Left renal cortex interstitium (tissue), 4 donors: ENCODE measurements around the gene CD151. TPM values are rescaled to one million over a fixed set of nuclear protein-coding genes. Genes with fewer than 3 reads are reported as not detected.

ENCODE experiments used
- DNase-seq, 4 donors: peaks; one replicate each; pipeline ENCODE4 v3.0.0-alpha.2; 2013; ENCODE audit warnings: low read depth in 4 of 4, low spot score in 2 of 4, missing footprints in 1 of 4
- polyA plus RNA-seq, 4 donors: library from polyadenylated mRNA; unstranded; fragments of 120-200 nt; gene quantifications; one replicate each; pipeline ENCODE4 v1.2.1, GENCODE V29; 2013; ENCODE audit not compliant: insufficient read length in 4 of 4

Gene CD151
- polyA plus RNA-seq, 4 donors: 192 to 238 (median 217) TPM

DNA sequence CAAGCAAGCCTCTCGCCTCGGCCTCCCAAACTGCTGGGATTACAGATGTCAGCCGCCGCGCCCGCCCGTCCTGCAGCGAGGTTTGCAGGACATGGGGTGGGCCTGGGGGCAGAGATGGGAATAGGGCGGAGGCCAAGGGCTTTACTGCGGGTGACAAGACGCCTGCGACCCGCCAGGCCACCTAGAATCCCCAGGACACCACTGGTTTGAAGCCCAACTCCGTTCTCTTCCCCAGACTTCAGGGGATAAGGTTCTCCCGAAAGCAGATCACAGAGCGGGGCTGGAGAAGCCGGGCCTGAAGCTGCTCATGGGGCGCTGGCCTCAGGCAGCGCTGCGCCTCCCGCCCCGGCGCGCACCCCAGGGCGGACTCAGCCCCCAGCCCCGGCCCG lies 9.2 kb downstream of the CD151 start:
- no peak for DNase-seq

DNA sequence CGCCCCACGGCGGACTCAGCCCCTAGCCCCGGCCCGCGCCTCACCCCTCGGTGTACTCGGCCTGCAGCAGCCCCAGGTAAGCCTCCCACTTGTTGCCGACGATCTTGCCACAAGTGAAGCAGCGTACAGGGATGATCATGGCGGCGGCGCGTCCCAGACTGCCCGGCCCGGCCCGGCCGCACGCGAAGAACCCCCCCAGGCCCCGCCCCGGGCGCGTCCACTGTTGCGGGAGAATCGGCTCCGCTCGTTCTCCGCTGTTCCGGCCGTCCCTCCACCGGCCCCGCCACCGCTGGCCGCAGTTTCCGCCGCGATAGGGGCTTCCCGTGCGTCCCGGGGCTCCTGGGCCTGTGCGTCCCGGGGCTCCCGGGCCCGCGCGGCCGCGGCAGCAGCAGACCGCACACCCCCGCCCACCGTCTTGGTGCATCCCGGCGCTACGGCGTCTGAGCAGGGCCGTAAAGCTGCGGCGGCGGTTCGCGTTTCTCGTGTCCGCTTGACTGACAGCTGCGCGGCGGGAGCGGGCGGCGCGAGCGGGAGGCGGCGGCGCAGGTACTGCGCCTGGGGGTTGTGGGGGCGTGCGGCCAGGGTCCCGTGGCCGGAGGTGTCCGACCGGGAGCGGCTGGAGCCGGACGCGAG lies 9.7 kb downstream of the CD151 start, which contains the start of the genes POLR2L and TSPAN4:
Gene POLR2L, minus strand, starts transcription at position 160 of the 633 bp plus-strand sequence. Its CDS starts 21 bp downstream, at position 139.
Gene TSPAN4, plus strand, starts transcription at position 483 of the 633 bp plus-strand sequence. CDS start 7,453 bp downstream, outside the sequence.
- peak in 1 of 4 donors; percentile 69 for DNase-seq

DNA sequence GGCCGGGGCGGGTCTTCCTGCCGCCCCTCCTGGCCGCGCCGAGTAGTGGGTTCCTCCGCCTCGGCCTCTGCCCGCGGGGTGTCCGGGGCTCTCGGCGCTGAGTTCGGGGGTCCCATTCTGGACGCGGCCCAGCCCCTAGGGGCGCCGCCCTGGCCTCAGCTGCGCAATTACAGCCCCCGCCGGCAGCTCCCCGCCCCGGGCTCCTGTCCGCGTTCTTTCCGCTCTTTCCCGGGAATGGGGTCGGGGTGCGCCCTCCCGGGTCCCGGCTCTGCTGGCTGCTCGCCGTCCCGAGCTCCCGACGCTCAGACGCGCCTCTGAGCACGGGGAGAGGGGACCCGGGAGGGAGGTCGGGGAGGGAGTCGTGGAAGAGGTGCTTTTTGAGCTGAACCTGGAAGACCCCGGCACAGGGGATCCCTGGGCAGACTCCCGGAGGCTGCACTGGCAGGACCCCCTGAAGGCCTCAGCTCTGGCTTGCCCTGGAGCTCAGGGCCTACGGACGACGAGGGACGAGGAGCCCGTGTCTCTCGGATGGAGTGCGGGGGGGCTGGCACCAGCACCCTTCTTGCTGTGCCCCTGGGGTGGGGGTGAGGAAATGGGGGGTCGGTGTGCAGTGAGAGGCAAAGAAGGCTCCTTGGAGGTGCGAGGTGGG lies 10.5 kb downstream of the CD151 start:
- no peak for DNase-seq

DNA sequence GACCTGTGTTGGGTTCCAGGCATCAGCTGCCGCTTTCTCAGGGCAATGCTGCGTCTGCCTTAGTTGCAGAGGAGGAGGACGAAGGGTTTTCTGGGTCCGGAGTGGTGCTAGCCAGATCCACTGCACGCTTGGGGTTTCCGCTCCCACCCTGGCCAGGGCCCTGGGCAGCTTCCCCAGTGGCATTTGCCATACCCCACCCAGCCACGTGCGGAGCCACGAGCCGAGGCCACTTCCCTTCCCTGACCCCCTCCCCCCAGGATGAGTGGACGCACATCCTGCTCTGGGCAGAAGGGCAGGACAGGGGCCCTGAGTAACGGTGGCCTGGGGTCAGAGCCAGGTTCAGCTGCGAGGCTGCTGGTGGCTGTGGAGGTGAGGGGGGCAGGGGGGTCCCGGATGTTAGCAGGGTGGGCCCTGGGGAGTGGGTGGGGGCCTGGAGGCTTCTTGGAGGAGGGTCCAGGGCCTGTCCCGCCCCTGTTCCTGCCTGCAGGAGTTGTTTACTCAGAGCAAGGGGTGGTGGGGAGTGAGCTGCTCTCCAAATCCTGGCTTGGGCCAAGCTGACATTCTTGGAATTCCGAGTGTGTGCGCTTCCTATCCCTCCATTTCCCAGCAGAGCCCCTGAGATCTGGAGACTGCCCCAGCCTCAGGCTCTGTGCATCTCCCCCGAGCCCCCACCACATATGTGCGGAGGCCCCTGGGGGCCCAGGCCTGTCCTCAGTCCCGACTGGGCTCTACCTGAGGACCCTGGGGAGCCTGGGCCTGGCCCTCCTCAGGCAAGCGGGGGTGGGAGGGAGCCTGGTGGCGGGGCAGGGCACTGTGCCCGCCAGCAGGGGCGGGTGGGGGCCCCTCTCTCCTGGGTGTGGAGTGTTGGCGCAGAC lies 11.3 kb downstream of the CD151 start:
- peak in 1 of 4 donors; percentile 68 for DNase-seq

DNA sequence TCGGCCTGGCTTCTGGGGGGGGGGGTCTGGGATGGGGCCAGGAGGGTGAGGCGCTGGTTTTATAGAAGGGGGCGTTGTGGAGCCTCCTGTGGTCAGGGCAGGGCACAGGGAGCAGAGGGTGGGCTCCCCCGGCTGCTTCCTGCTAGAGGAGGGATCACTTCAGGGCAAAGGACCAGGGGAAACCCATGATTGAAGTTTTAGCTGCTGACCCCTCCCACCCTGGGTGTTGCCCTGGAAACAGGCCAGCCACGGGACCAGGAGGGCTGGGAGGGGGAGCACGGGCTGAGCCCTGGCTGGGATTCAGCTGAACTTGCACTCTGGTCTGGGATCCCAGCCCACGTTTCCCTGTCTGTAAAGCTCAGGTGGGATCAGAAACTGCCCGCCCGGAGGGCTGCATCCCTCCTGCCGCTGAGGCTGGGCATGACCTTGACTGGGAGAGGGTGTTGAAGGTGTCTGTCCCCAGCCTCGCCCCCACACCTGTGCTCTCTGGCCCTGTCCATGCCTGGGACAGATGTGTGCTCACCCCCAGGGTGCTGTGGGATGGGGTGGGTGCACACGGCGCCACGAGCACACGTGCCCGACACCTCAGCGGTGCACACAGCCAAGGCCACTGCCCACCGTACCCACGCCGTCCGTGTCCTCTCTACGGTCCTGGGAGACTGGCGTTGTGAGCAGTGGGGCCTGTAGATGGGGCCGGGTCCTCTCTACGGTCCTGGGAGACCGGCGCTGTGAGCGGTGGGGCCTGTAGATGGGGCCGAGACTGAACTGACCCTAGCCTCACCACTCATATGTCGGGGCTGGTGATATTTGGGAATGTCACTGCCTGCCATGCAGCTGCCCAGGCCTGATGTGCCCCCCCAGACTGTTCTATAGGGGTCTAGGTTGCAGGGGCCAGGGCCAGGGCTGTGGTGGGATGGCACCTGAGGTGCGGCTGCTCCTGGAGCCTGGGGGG lies 12.2 kb downstream of the CD151 start:
- peak in 2 of 4 donors; percentile 79 to 82 for DNase-seq

DNA sequence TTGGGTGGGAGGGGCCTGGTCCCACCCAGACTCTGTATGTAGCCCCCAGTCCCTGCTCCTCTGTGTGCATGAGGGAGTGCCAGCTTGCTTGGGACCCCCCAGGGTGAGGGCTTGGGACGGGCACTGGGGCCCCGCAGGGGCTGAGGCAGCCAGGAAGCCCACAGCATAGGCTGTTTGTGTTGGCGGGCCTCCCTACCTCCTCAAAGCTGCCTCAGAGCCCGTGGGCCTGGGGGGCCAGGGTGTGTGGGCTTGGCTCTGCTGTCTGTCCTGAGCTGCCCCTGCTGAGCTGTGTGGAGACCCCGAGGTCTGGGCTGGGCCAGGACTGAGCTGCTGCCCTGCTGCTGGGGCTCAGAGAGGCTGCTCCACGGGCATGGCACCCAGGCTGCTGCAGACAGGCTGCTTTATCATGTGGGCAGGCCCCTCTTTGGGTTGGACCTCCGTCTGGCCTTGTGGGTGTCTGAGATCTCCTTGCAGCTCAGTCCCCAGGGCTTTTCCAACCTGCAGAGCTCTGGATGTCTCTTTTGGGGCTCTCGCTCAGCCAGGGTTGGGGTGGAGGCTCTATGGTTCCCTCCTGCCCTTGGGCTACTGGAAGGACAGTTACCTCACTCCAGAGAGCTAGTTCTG lies 13.2 kb downstream of the CD151 start:
- DNase-seq: no peak

DNA sequence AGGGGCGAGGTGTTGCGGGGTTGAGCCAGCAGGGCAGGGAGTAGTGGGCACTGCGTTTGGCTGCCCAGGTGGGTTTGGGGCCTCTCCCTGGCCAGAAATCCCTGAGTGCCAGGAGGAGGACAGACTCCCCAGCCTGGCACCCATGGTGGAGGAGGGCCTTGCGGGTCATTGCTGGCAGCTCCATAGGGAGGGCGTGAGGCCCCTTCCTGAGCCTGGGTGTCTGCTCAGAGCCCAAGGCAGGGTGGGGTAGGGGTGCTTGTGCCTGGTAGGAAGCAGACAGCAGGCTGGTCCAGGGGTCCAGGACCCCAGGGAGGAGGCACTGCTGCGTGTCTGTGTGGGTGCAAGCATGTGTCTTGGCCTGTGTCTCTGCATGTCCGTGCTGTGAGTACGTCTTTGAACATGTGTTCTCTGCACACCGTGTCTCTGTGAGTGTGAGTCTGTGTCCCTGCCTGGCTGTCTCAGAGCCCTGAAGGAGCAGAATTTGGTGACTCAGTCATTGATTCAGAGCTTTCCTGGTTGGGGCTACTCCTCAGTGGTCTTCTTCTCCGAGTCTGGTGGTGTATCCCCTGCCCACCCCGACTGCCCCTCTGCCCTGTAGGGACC lies 13.8 kb downstream of the CD151 start:
- no peak for DNase-seq

DNA sequence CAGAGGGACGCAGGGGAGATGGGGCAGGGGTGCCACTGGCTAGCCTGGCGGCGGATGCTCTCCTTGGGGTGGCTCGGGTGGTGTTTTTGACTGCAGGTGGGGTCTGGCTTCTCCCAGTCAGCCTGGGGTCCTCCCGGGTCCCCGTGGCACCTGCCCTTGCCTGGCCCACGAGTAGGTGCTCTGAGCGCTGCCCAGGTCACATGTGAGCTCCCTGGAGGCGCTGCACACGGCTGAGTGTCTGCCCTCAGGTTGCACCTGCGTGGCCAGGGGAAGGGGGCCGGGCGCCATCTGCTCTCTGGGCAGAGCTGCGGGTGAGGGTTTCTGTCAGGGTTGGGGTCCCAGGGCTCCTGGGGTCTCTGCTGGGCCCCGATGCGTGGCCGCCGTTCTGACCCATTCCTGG lies 15.1 kb downstream of the CD151 start:
- no peak for DNase-seq

DNA sequence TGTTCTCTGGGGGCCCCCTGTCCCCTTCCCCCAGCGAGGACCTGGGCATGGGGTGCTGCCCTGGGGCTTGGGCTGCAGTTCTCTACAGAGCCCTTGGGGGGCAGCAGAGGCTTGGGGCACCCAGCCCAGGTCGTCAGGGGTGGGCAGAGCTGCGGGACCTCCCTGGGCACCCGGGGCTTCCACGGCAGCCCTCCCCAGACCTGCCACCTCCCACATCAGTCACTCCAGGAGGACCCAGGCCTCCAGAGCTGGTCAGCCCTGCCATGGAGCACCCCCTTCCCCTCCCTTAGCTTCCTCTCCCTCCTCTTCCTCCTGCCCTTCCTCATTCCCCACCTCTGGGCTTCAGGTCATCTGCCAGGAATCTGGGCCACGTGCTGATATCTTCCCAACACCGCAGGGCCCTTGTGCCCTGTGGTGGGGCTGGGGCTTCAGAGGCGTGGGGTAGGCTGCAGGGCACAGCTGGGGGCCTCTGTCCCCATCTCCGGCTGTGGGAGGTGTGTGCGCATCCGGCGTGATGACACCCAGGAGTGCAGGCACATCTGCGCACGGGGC lies 15.7 kb downstream of the CD151 start:
- no peak for DNase-seq

DNA sequence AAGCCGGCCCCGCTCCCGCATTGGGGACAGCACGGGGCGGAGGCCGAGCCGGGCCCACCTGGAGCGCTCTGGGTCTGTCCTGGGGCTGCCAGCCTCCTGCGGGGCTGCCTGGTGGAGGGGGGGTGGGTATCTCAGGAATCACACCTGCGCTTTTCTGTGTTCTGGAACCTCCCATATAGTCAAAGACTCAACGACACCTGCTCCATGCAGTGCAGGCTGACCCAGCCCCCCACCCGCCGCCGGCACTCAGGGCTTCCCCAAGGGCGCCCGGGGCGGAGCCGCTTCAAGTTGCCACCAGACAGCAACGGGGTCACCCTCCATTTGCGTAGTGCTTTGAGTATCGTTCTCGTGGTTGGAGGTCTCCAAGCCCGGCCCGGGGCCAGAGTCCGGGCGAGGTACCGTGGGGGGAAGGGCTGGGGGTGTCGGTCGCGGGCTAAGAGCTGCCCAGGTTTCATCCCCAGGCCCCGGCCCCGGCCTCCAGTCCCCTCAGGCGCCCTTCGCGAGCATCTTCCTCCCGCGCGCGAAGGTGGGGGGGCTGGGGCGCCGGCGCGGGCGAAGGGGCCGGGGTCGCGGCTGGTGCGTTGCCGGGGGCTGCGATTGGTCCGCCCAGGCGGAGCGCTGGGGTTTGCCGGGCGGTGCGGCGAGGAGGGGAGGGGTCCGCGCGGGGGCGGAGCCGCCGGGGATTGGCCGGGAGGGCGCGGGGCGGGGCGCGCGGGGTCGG lies 16.5 kb downstream of the CD151 start:
- DNase-seq: no peak

DNA sequence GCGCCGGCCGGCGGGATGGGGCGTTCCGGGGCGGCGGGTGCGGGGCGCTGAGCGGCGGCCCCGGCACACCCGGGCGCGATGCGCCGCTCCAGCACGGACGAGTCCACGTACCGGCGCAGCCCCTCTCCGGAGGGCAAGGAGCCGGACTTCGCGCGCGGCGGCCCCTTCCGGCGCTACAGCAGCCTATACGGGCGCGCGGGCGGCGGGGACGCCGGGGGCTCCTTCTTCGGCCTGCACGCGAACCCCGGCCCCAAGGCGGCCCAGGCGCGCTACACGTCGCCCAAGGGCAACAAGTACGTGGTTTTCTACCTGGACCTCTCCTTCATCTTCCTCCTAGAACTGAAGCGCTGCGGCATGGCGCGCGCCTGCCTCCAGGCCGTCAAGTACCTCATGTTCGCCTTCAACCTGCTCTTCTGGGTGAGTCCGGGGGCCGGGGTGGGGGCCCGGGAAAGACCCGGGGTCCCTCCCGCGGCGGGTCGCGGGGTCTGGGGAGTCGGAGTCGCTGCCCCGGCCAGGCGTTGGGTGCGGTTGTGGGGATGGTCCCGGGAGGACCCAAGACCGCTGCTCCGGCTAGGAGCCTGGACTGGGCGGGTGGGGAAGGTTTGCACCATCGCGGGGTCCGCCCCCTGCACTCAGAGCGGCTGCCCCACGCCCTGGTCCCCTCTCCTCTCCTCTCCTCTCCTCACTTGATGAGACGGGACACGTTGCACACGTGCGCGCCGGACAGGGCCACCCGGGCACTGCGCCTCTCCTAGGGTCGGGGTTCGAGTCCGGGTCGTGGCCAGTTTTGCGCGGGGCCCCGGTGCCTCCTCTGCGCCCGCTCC lies 17.4 kb downstream of the CD151 start:
- no peak for DNase-seq

DNA sequence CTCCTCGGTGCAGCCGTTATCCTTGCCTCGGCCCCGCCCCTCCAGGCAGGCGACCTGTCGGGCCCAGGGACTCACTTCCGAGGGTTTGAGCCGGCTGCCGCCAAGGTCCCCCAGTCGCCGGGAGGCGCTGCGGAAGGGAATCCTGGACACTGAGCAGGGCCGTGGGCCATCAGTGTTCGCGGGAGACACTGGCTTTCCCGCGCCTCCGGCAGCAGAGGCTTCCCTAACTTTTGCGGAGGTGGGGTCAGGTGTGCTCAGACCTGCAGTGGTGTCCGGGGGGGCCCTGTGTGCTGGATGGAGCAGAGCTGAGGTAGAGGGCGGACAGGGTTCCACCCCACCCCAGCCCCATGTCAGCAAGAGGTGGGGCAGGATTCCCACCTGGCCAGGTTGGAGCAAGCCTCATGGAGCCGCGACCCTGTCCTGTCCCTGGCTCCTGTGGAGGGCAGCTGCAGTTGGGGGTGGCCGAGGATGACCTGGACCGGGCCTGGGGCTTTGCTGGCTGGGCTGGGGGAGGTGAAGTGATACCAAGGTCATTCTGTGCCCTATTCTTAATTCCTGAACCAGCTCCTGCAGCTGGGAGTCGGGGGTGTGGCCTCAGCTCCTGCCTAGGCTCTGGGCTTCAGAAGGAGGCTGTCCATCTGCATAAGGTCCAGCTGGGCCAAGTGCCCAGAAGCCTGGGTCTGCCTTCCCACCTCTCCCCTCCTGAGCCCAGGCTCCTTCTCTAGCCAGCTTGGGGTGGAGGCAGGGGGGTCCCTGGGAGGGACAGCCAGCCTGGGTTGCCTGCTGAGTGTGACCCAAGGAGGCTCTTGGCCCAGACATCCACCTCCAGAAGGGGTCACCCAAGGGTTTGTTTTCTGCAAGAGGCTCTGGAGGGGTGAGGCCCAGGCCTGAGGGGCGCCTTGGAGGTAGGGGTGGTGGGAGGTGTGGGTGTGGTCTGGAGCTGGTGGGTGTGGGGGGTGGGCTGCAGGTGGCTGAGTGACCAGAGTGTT lies 18.3 kb downstream of the CD151 start:
- no peak for DNase-seq

DNA sequence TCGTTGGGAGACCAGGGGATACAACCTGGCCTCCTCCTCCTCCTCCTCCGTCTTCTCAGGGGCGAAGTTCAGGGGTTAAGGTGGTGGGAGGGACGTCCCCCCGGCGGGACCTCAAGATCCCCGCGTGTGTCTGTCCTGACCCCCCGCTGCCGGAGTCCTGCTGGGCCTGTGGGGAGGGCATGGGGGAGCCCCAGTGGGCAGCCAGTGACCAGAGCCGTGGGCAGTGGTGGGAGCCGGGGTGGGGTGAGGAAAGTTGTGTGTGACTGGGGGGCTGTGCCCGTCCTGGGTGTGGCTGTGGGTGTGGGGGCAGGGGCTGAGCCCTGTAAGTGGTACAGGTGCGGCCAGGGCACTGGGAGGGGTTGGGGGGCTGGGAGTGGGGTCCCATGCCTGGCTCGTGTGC lies 20.0 kb downstream of the CD151 start:
- no peak for DNase-seq

DNA sequence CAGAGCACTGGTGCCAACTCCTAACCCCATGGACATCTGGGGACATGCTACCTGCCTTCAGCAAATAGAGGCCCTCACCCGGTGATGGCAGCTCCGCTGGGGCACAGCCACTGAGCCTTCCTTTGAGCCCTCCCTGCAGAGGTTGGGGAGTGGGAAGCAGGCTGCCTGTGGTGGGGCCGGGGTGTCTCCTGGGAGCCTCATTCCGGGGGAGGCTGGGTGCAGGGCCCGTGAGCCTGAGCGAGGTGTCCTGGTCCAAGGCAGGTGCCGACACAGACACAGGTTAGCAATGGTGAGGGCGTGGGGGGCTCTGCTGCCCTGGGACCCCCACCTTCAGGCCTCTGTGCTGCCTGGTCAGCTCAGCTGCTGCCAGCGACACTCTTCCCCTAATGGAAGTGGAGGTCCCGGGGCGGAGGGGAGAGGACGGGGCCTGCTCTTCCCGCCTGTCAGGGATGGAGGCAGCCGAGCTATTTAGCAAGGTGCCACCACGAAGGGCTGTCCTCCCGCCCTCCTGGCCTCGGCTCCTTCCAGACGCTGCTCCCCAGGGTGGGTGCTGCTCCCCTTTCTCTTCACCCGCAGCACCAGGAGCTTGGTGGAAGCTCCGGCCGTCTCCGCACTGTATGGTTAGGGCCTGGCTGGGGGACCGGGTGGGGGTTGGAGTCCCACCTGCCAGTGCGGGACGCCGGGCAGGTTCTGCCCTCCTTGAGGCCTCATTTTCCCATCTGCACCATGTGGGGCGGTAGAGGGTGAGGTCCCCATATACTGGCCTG lies 21.1 kb downstream of the CD151 start:
- no peak for DNase-seq

DNA sequence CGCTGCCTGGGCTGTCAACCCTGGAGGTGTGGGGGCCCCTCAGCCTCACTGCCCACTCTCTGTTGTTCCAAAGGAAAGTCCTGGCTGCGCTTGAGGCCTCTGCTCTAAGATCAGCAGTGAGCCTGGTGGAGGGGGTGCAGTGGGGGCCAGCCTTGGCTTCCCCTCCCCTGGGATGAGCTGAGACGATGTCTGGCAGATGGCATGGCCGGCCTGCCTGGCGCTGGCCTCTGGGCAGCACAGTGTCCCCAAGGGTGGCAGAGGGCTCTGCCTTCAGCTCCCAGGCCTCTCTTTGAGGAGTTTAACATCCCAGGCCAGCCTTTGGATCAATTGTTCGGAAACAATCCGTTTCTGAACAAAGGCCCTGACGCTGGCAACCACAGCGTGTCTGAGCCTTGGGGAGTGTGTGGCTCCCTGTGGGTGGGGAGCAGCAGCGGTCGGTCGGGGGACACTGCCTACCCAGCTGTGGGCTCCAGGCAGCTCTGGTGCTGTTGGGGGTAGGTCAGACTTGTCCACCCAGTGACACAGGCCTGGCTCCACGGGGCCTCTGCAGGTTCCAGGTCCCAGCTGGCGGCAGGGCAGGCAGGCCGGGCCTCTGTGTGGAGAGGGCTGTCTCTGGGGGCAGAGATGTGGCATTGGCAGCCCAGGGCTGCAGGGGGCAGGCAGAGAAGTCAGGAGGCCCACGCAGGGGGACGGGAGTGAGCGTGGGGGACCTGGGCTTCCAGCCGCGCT lies 22.0 kb downstream of the CD151 start:
- DNase-seq: no peak
